GM23338 (cell line): ENCODE data around the gene PTPN13. TPM values are rescaled to one million over a fixed set of nuclear protein-coding genes. Genes with fewer than 3 reads are reported as not detected.

Experiments
- ATAC-seq: fragments of 200-7000 bp; cut with Tn5 transposase; 3 replicates; pipeline ENCODE4 v1.9.1; 2020
- DNase-seq: peaks from one replicate; pipeline ENCODE4 v3.0.0-alpha.2; 2015; ENCODE audit warnings: low spot score
- H2AFZ ChIP-seq: fragments of 200-600 bp; sonication (generic); 2 replicates; pipeline ENCODE4 v1.8.0; 2016; ENCODE audit warnings: antibody characterized with exemption, mild to moderate bottlenecking, moderate library complexity
- H3F3A ChIP-seq: fragments of 200-600 bp; sonication (generic); replicated peaks from 2 replicates; pipeline ENCODE4 v1.8.0; 2017; ENCODE audit warnings: antibody characterized with exemption, mixed run types, low read depth
- H3K27ac ChIP-seq: fragments of 200-600 bp; sonication (generic); 2 replicates; pipeline ENCODE4 v1.6.1; 2016; ENCODE audit warnings: low read depth
- H3K27me3 ChIP-seq: fragments of 200-600 bp; sonication (generic); 2 replicates; pipeline ENCODE4 v1.8.0; 2016; ENCODE audit warnings: mild to moderate bottlenecking, mixed run types, moderate library complexity; ENCODE audit not compliant: insufficient read depth
- H3K36me3 ChIP-seq: fragments of 200-600 bp; sonication (generic); 2 replicates; pipeline ENCODE4 v1.8.0; 2016; ENCODE audit warnings: mild to moderate bottlenecking; ENCODE audit not compliant: insufficient read depth
- H3K4me1 ChIP-seq: fragments of 200-600 bp; sonication (generic); 2 replicates; pipeline ENCODE4 v1.8.0; 2016; ENCODE audit warnings: mild to moderate bottlenecking, moderate library complexity; ENCODE audit not compliant: insufficient read depth
- H3K4me2 ChIP-seq: fragments of 200-600 bp; sonication (generic); 2 replicates; pipeline ENCODE4 v1.7.1; 2017; ENCODE audit warnings: mixed run types
- H3K4me3 ChIP-seq: fragments of 200-600 bp; sonication (generic); 2 replicates; pipeline ENCODE4 v1.6.1; 2016; ENCODE audit warnings: mixed run types
- H3K79me2 ChIP-seq: fragments of 200-600 bp; sonication (generic); replicated peaks from 2 replicates; pipeline ENCODE4 v1.8.0; 2017; ENCODE audit warnings: mild to moderate bottlenecking; ENCODE audit not compliant: insufficient read depth
- H3K9me2 ChIP-seq: fragments of 200-600 bp; sonication (generic); 2 replicates; pipeline ENCODE4 v1.8.0; 2017; ENCODE audit not compliant: insufficient read depth
- H4K20me1 ChIP-seq: fragments of 200-600 bp; sonication (generic); replicated peaks from 2 replicates; pipeline ENCODE4 v1.8.0; 2017; ENCODE audit warnings: mild to moderate bottlenecking; ENCODE audit not compliant: insufficient read depth
- H3K27ac Mint-ChIP-seq: 2 replicates; pipeline ENCODE4 v1.8.0; 2020; ENCODE audit warnings: inconsistent platforms, mild to moderate bottlenecking, moderate library complexity, mixed read lengths
- H3K27me3 Mint-ChIP-seq: 3 replicates; pipeline ENCODE4 v1.8.0; 2022; ENCODE audit warnings: low read depth, mild to moderate bottlenecking, moderate library complexity, mixed read lengths, inconsistent platforms; ENCODE audit not compliant: insufficient read depth, poor library complexity
- H3K36me3 Mint-ChIP-seq: 3 replicates; pipeline ENCODE4 v1.8.0; 2021; ENCODE audit warnings: low read depth, mild to moderate bottlenecking, inconsistent platforms, moderate library complexity, mixed read lengths
- H3K4me1 Mint-ChIP-seq: 3 replicates; pipeline ENCODE4 v1.8.0; 2020; ENCODE audit warnings: mild to moderate bottlenecking, inconsistent platforms, mixed read lengths
- H3K4me3 Mint-ChIP-seq: 3 replicates; pipeline ENCODE4 v1.8.0; 2021; ENCODE audit warnings: moderate library complexity, mild to moderate bottlenecking, inconsistent platforms, mixed read lengths
- H3K9me3 Mint-ChIP-seq: 3 replicates; pipeline ENCODE4 v1.8.0; 2020; ENCODE audit warnings: moderate library complexity, mild to moderate bottlenecking, inconsistent platforms, mixed read lengths
- CREB1 ChIP-seq: fragments of 250-450 bp; sonication (Bioruptor Pico); IDR thresholded peaks from 2 replicates; pipeline ENCODE4 v1.5.0; 2020; ENCODE audit warnings: low read depth, mild to moderate bottlenecking, moderate library complexity
- CTCF ChIP-seq, 2 experiments: fragments of 200-600 bp in 1 of 2; sonication (generic) in 1 of 2; conservative IDR thresholded peaks; 2 replicates each; pipeline versions ENCODE4 v1.5.1 to v1.6.1; 2016 to 2017; ENCODE audit warnings: antibody characterized with exemption in 2 of 2, low read depth in 2 of 2, mild to moderate bottlenecking in 2 of 2, moderate library complexity in 1 of 2
- ETS1 ChIP-seq: IDR thresholded peaks from 2 replicates; pipeline ENCODE4 v1.6.1; 2016; ENCODE audit warnings: antibody characterized with exemption
- EZH2 ChIP-seq: fragments of 200-600 bp; sonication (generic); IDR thresholded peaks from one replicate; pipeline ENCODE4 v1.8.0; 2017; ENCODE audit warnings: antibody characterized with exemption, mild to moderate bottlenecking, low read depth; ENCODE audit not compliant: unreplicated experiment
- EZH2phosphoT487 ChIP-seq: fragments of 200-600 bp; sonication (generic); IDR thresholded peaks from one replicate; pipeline ENCODE4 v1.8.1; 2018; ENCODE audit warnings: antibody characterized with exemption; ENCODE audit not compliant: unreplicated experiment
- JUNB ChIP-seq: IDR thresholded peaks from one replicate; pipeline ENCODE4 v1.6.1; 2016; ENCODE audit warnings: antibody characterized with exemption; ENCODE audit not compliant: unreplicated experiment
- NANOG ChIP-seq: IDR thresholded peaks from 2 replicates; pipeline ENCODE4 v1.6.1; 2016; ENCODE audit warnings: antibody characterized with exemption, borderline replicate concordance
- POLR2AphosphoS5 ChIP-seq: IDR thresholded peaks from 2 replicates; pipeline ENCODE4 v1.6.1; 2016; ENCODE audit warnings: antibody characterized with exemption, low read depth
- ZNF462 ChIP-seq: fragments of 250-450 bp; sonication (Bioruptor Pico); IDR thresholded peaks from 2 replicates; pipeline ENCODE4 v1.5.0; 2020; ENCODE audit warnings: mild to moderate bottlenecking, moderate library complexity
- polyA plus RNA-seq: library from polyadenylated mRNA; unstranded; fragments of >200 nt; fragmentation: Nextera tagmentation; extraction: Ambion mirVana; gene quantifications from 2 replicates; pipeline ENCODE4 v1.2.1, GENCODE V29; 2016
- total RNA-seq: library from RNA; depleted of rRNA; stranded (reverse); fragments of >200 nt; shearing (Covaris generic); gene quantifications from 2 replicates; pipeline ENCODE4 v1.2.3, GENCODE V29; 2014

PTPN13 gene
- total and polyA plus RNA-seq, 2 experiments from 2014 or later = 12.6 to 49.9 TPM

- TF ChIP-seq EZH2phosphoT487 (no peak), JUNB (no peak), NANOG (no peak), ETS1 (no peak)
These were observed 28.5 kb upstream of the PTPN13 start (continued) for GRCh38 chr4:86565651-86566050.

GRCh38 chr4:86569103-86569870 is 24.8 kb upstream of the PTPN13 start:
- no peak overlapping the region for H2AFZ ChIP-seq
- no peaks in the 10 kb centered on the region for H3K27me3 ChIP-seq
- DNase-seq (no peak), ATAC-seq (no peak)
- Mint-ChIP-seq H3K9me3 (no peaks in the 10 kb centered on the region), H3K36me3 (no peaks in the 10 kb centered on the region), H3K27ac (no peak overlapping the region), H3K4me3 (no peak overlapping the region), H3K27me3 (no peaks in the 10 kb centered on the region), H3K4me1 (peaks cover 16% of the 10 kb centered on the region)
- H3K4me1 ChIP-seq = peaks cover 19% of the 10 kb centered on the region
- H3K9me2 ChIP-seq = no peaks in the 10 kb centered on the region
- H3K79me2 ChIP-seq = no peaks in the 10 kb centered on the region
- no peak overlapping the region for H3K27ac ChIP-seq
- TF ChIP-seq CREB1 (CRISPR knock-in tag) (no peak), ZNF462 (CRISPR knock-in tag) (no peak), POLR2AphosphoS5 (no peak), CTCF (conservative IDR thresholded peaks at IDR 0.05; ENCODE audit: low read depth in 2 of 2) (no peak), ETS1 (no peak), EZH2 (no peak)
- no peaks in the 10 kb centered on the region for H3K36me3 ChIP-seq
- no peak overlapping the region for H3K4me3 ChIP-seq
- H3K4me2 ChIP-seq = no peak overlapping the region
- no peaks in the 10 kb centered on the region for H4K20me1 ChIP-seq
- H3F3A ChIP-seq = no peaks in the 10 kb centered on the region
